Heart left ventricle (tissue), 16 donors: ENCODE results near the gene FAM83G. TPM values are rescaled to one million over a fixed set of nuclear protein-coding genes. Genes with fewer than 3 reads are reported as not detected.

ENCODE experiments used
- ATAC-seq, 4 donors: fragments of 200-7000 bp; cut with Tn5 transposase; one replicate each; pipeline ENCODE4 v1.9.1; 2020 to 2022; ENCODE audit warnings: moderate library complexity in 4 of 4, mild to moderate bottlenecking in 3 of 4, moderate number of reproducible peaks in 1 of 4
- DNase-seq, 5 donors: peaks; one replicate each; pipeline ENCODE4 v3.0.0-alpha.2; 2020
- H3K27ac ChIP-seq, 12 donors: fragments of 200-600 bp; sonication (generic) in 4 of 12; one replicate each; pipeline versions ENCODE4 v1.5.0 to v1.8.0; 2016 to 2022; ENCODE audit warnings: mild to moderate bottlenecking in 2 of 12
- H3K27me3 ChIP-seq, 9 donors: fragments of 200-600 bp; sonication (generic) in 2 of 9; one replicate each; pipeline versions ENCODE4 v1.5.1 to v1.8.0; 2016 to 2022; ENCODE audit warnings: mild to moderate bottlenecking in 3 of 9
- H3K36me3 ChIP-seq, 9 donors: fragments of 200-600 bp; sonication (generic) in 2 of 9; one replicate each; pipeline versions ENCODE4 v1.5.0 to v1.8.0; 2018 to 2022; ENCODE audit warnings: mild to moderate bottlenecking in 2 of 9
- H3K4me1 ChIP-seq, 12 donors: fragments of 200-600 bp; sonication (generic) in 4 of 12; one replicate each; pipeline versions ENCODE4 v1.5.0 to v1.8.0; 2016 to 2022; ENCODE audit warnings: mild to moderate bottlenecking in 3 of 12
- H3K4me3 ChIP-seq, 12 donors: fragments of 200-600 bp; sonication (generic) in 4 of 12; one replicate each; pipeline versions ENCODE4 v1.5.0 to v1.8.0; 2017 to 2022; ENCODE audit warnings: mild to moderate bottlenecking in 9 of 12, moderate library complexity in 4 of 12
- H3K9me3 ChIP-seq, 12 donors: fragments of 200-600 bp; sonication (generic) in 4 of 12; one replicate each; pipeline versions ENCODE4 v1.5.0 to v1.8.0; 2016 to 2022; ENCODE audit warnings: mild to moderate bottlenecking in 1 of 12
- POLR2A ChIP-seq, 2 donors: fragments of 450-650 bp; IDR thresholded peaks; one replicate each; pipeline ENCODE4 v1.6.1; 2017; ENCODE audit warnings: antibody characterized with exemption in 2 of 2, mild to moderate bottlenecking in 2 of 2, moderate library complexity in 2 of 2
- WGBS, 4 donors: extraction: QIAGEN DNeasy Blood & Tissue Kit in 2 of 4; methylation state at CpG; one replicate each; pipeline versions ENCODE4 v1.1.5 to v1.1.7; 2013 to 2018; 5-methylcytosine and 5-hydroxymethylcytosine counted together
- intact Hi-C, 10 donors: fragments of 100-400 bp; cut with DNase I; formaldehyde crosslinking; loops; one replicate each; pipeline versions ENCODE4 v1.11.1 to v1.14.2; 2022
- polyA plus RNA-seq, 2 donors: library from polyadenylated mRNA; stranded (reverse); fragments of 200-250 nt; gene quantifications; one replicate each; pipeline ENCODE4 v1.2.3, GENCODE V29; 2013
- total RNA-seq, 9 donors: library from RNA; depleted of rRNA in 2 of 9; stranded (reverse); fragments of >200 nt in 2 of 9; fragmentation: NEBNext Ultra II Directional in 3 of 9; extraction: Animal tissue kit (Norgen Biotek cat#: 25700) in 3 of 9; gene quantifications; one replicate each; pipeline versions ENCODE4 v1.1.0 to v1.2.4, GENCODE V29; 2016 to 2023
- TF ChIP-seq, protein P1 (sequence below), 12 donors: fragments of 200-600 bp; sonication (generic) in 4 of 12; IDR thresholded peaks; one replicate each; pipeline versions ENCODE4 v1.5.0 to v1.8.0; 2018 to 2022; ENCODE audit warnings: antibody characterized with exemption in 12 of 12, mild to moderate bottlenecking in 5 of 12
- donor health status: ischemic (EF 13 %, LVEDD 7.1; RV severe dilation, severe dysfunction).
- donor health status: healthy with polysubstance abuse.
- donor health status: DM: no; HTN: yes; CAD: no.
- donor health status: DM: no; HTN: no; CAD: no.
- donor health status: ischemic (EF 25% LVEDD 6.9; RV normal size, moderate dysfunction).
- donor health status: ischemic (EF 25% LVEDD 5.7; RV mildly dilated, moderate dysfunction).
- donor health status: healthy.
- donor health status: DM: yes; HTN: yes; CAD: no.
- donor health status: ischemic (EF 35%, LVEDD 5.7; RV mildly dilated, moderate dysfunction).
- donor health status: nonischemic (EF 11% LVEDD 7.7; RV severe dilation, severe dysfunction).
- donor health status: DM: yes; HTN: yes; CAD: no.
- donor health status: PGD.
- donor health status: ischemic (EF 29% LVEDD 5.4; RV normal size, mild dysfunction).
- donor health status: nonischemic (EF 23%, LVEDD 6.1; RV moderate dilation, normal function).

Gene FAM83G
- total and polyA plus RNA-seq, 11 donors: 1.2 to 12.8 (median 1.8) TPM

DNA sequence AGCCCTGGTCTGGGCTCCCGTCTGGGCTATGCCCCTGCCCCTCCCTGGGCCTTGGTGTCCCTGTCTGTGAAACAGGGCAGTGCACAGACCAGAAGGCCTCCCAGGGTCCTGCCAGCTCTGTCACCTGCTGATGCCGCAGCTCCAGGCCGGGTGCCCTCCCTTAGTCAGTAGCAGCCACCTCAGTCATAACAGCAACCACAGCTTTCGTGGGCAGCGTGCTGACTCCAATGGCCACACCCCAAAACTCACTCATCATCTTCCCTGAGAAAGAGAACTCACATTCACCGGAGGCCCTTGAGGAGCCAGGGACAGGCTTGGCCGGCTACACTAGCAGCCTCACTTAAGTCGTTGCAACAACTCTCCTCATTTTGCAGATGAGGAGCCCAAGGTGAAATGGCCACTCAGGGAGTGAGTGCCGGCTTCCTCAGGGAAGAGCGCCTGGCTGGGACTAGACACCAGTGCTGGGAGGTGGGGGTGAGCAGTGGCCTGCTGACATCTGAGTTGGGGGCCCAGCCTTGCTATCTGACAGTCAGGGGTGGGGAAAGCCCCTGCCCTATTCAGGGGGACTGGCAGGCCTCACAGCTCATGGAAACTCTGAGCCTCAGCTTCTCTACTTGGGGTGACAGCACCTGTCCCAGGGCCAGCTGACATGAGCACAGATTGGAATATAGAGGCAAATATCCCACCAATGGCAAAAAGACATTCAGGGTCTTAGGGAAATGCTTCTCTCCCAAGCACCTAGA is 30.0 kb downstream of the FAM83G start:
- WGBS, 4 donors: 85 to 90% (median 89%) methylated on average over 5 to 10 of the region's 10 CpGs
- intact Hi-C loops: no loop called here
- DNase-seq (no peak), ATAC-seq (no peak)
- no peaks in the 10 kb centered on the region for H3K27me3 ChIP-seq
- H3K4me3 ChIP-seq: no peak overlapping the region
- no peaks in the 10 kb centered on the region for H3K9me3 ChIP-seq
- H3K4me1 ChIP-seq: no peaks in the 10 kb centered on the region
- TF ChIP-seq POLR2A (IDR thresholded peaks at IDR 0.05): no peak
- TF ChIP-seq, protein P1, sequence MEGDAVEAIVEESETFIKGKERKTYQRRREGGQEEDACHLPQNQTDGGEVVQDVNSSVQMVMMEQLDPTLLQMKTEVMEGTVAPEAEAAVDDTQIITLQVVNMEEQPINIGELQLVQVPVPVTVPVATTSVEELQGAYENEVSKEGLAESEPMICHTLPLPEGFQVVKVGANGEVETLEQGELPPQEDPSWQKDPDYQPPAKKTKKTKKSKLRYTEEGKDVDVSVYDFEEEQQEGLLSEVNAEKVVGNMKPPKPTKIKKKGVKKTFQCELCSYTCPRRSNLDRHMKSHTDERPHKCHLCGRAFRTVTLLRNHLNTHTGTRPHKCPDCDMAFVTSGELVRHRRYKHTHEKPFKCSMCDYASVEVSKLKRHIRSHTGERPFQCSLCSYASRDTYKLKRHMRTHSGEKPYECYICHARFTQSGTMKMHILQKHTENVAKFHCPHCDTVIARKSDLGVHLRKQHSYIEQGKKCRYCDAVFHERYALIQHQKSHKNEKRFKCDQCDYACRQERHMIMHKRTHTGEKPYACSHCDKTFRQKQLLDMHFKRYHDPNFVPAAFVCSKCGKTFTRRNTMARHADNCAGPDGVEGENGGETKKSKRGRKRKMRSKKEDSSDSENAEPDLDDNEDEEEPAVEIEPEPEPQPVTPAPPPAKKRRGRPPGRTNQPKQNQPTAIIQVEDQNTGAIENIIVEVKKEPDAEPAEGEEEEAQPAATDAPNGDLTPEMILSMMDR (IDR thresholded peaks at IDR 0.05): no peak
- H3K27ac ChIP-seq: no peak overlapping the region
- no peaks in the 10 kb centered on the region for H3K36me3 ChIP-seq

DNA sequence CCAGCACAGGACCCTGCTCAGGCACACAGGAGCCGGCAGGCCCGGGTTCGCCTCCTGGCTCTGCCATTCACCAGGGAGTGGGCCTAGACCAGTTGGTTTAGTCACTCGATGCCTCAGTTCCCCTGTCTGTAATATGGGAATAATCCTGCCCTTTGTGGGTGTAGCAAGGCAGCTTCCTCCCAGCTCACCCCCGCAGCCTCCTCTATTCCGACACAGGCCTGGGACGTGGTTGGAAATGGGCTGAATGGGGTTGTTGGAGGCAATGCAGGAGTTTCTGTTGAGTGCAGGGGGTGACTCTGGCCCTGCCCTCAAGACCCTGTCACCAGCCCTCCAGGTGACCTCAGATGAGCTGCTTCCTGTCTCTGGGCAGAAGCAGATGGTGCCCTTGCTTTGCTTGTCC is 32.8 kb downstream of the FAM83G start:
- DNase-seq (no peak), ATAC-seq (no peak)
- Histone ChIP-seq H3K9me3 (no peaks in the 10 kb centered on the region), H3K27me3 (no peaks in the 10 kb centered on the region), H3K4me1 (no peaks in the 10 kb centered on the region), H3K27ac (no peak overlapping the region), H3K4me3 (no peak overlapping the region), H3K36me3 (no peaks in the 10 kb centered on the region)
- intact Hi-C loops: no loop called here
- TF ChIP-seq, protein P1 (IDR thresholded peaks at IDR 0.05): no peak
- no peak for TF ChIP-seq POLR2A (IDR thresholded peaks at IDR 0.05)
- 94 to 100% (median 96%) methylated on average over 4 to 7 of the region's 7 CpGs for WGBS, 4 donors

DNA sequence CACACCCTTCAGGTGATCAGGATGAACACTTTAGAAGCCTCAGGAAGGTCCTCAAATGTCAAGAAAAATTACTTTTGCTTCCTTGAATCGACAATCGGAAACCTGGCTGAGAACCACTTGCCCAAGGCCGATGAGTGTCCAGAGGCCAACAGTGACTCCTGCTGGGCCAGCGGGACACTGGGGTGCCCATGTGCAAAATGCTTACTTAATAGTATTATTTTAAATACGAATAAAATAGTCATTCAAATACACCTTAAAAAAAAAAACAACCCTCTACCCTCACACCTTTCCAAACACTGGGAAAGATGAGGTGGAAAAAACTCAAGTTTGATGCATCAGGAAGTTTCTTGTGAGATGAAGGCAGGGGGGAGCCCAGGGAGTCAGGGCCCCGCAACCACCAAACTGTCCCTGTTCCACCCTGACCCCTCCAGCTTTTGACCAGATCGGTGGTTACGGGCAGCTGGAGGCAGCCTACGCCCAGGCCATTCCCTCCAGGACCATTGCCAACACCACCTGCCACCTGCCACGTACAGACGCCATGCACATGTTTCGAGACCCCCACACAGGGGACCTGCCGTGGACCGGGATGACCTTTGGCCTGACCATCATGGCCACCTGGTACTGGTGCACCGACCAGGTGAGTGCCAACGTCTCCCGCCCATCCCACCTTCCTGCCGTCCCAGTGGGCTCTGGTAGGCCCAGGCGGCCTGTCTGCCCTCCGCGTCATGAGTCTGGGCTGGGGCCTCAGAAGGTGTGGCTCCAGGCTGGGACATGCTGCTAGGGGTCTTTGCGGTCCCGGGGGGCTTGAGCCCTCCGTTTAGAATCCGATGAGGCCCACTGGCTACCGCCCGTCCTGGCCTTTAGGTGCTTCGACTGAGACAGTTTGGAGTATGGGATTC is 33.7 kb downstream of the FAM83G start:
- TF ChIP-seq, protein P1 (IDR thresholded peaks at IDR 0.05): no peak
- TF ChIP-seq POLR2A (IDR thresholded peaks at IDR 0.05): no peak
- Histone ChIP-seq H3K4me1 (no peaks in the 10 kb centered on the region), H3K27me3 (no peaks in the 10 kb centered on the region), H3K4me3 (no peak overlapping the region), H3K9me3 (no peaks in the 10 kb centered on the region), H3K27ac (no peak overlapping the region), H3K36me3 (no peaks in the 10 kb centered on the region)
- DNase-seq: no peak
- intact Hi-C loops: no loop called here
- WGBS, 4 donors: 89 to 94% (median 92%) methylated on average over 15 to 28 of the region's 28 CpGs
- no peak for ATAC-seq
